ENCODE data around the gene RTP5. TPM values are rescaled to one million over a fixed set of nuclear protein-coding genes. Genes with fewer than 3 reads are reported as not detected.

Gene RTP5
- total and polyA plus RNA-seq, 2 donors (not counting 1 experiment from before 2014, with no cell fraction given) = not detected

GRCh38 chr2:241888641-241889040 is 19.1 kb downstream of the RTP5 start:
- Histone ChIP-seq H3K4me2 (replicated peaks; ENCODE audit: low read depth, low read length, poor library complexity, severe bottlenecking) (peak overlapping the region; percentile 1), H2AFZ (ENCODE audit: insufficient read depth, low read depth, low read length, poor library complexity, severe bottlenecking) (no peak overlapping the region), H3K27ac (ENCODE audit: low read length in 2 of 2) (peak overlapping the region in 1 of 2 donors; percentile 61), H3K36me3 (replicated peaks in 1 of 2; ENCODE audit: control extremely low read depth in 1 of 2, control insufficient read depth in 1 of 2, extremely low read depth in 1 of 2, insufficient read depth in 2 of 2, low read length in 1 of 2) (peaks cover 1 to 38% of the 10 kb centered on the region in 2 experiments), H3K4me1 (ENCODE audit: control insufficient read depth in 2 of 2, insufficient read depth in 2 of 2, low read length in 2 of 2) (peaks cover 20 to 21% of the 10 kb centered on the region in 2 donors), H3K27me3 (replicated peaks in 1 of 4; ENCODE audit: control extremely low read depth in 1 of 4, control insufficient read depth in 3 of 4, insufficient read depth in 4 of 4, low read length in 3 of 4) (no peaks in the 10 kb centered on the region), H3K79me2 (ENCODE audit: control insufficient read depth, insufficient read depth, low read length) (peaks cover 72% of the 10 kb centered on the region), H3K9me3 (ENCODE audit: control extremely low read depth in 1 of 3, control insufficient read depth in 2 of 3, insufficient read depth in 1 of 3, low read length in 2 of 3) (peaks cover 0 to 5% (median 0%) of the 10 kb centered on the region in 3 donors), H3K4me3 (ENCODE audit: control extremely low read depth in 1 of 5, extremely low read depth in 1 of 5, insufficient read depth in 1 of 5, low read depth in 2 of 5, low read length in 4 of 5) (no peak overlapping the region), H3K9ac (ENCODE audit: low read length) (no peak overlapping the region), H4K20me1 (ENCODE audit: control insufficient read depth, insufficient read depth, low read length, poor library complexity, severe bottlenecking) (peaks cover 68% of the 10 kb centered on the region)
- intact Hi-C loops (cut with micrococcal nuclease) = no loop called here
- no peak for DNase-seq
- ATAC-seq (ENCODE audit: low read depth) = no peak
- peaks cover 37% of the 10 kb centered on the region for H3K4me1 Mint-ChIP-seq
- WGBS (ENCODE audit: insufficient coverage) = 27% methylated on average over 3 of the region's 6 CpGs
- POLR2A ChIA-PET = no interaction called here
- CTCF ChIA-PET = interaction anchor here (0.5 kb wide), 1 partner anchor 10 kb away, joined by 3 read pairs; no protein-coding TSS in a partner anchor
- H3K9me3 Mint-ChIP-seq (ENCODE audit: insufficient read depth) = no peaks in the 10 kb centered on the region
- TF ChIP-seq EZH2 (IDR thresholded peaks at IDR 0.05; ENCODE audit: borderline replicate concordance, insufficient read depth, low read depth, low read length, poor library complexity, severe bottlenecking) = no peak
- no peak for TF ChIP-seq CTCF (IDR thresholded peaks at IDR 0.05)
- no peak overlapping the region for H3K27ac Mint-ChIP-seq
- H3K4me3 Mint-ChIP-seq = no peak overlapping the region
- H3K27me3 Mint-ChIP-seq = no peaks in the 10 kb centered on the region

DNA sequence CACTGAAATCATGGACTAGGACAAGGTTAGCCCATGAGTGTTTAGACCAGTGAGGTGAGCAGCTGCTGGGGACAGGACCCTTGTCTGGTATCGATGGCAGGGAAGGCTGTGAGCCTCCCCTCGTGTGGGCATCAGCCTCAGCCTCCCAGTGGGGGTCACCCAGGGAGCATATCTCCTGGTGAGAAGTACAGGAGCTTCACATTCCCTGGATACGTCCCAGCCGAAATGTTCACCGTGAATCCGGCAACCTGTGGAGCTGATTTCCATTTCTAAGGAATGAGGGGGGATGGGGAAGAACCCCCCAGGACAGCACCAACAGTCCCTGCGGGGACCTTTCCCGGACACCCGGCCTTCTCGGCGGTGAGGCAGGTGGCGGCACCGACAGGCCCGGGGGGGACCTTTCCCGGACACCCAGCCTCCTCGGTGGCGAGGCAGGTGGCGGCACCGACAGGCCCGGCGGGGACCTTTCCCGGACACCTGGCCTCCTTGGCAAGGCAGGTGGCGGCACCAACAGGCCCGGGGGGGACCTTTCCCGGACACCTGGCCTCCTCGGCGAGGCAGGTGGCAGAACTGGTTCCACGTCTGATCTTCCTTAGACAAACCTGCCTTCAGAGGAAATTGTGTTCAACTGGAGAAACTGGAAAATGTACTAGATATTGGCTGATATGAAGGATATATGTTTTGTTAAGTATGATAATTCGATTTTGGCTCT is 21.2 kb downstream of the RTP5 start:
- 95% methylated on average over 29 of the region's 29 CpGs for WGBS (ENCODE audit: insufficient coverage)
- Histone ChIP-seq H4K20me1 (ENCODE audit: control insufficient read depth, insufficient read depth, low read length, poor library complexity, severe bottlenecking) (peaks cover 68% of the 10 kb centered on the region), H3K9me3 (ENCODE audit: control extremely low read depth in 1 of 3, control insufficient read depth in 2 of 3, insufficient read depth in 1 of 3, low read length in 2 of 3) (peaks cover 0 to 5% (median 0%) of the 10 kb centered on the region in 3 donors), H3K4me3 (ENCODE audit: control extremely low read depth in 1 of 5, extremely low read depth in 1 of 5, insufficient read depth in 1 of 5, low read depth in 2 of 5, low read length in 4 of 5) (no peak overlapping the region), H3K4me1 (ENCODE audit: control insufficient read depth in 2 of 2, insufficient read depth in 2 of 2, low read length in 2 of 2) (peaks cover 15 to 17% of the 10 kb centered on the region in 2 donors), H3K79me2 (ENCODE audit: control insufficient read depth, insufficient read depth, low read length) (peaks cover 76% of the 10 kb centered on the region), H3K4me2 (replicated peaks; ENCODE audit: low read depth, low read length, poor library complexity, severe bottlenecking) (no peak overlapping the region), H3K27me3 (replicated peaks in 1 of 4; ENCODE audit: control extremely low read depth in 1 of 4, control insufficient read depth in 3 of 4, insufficient read depth in 4 of 4, low read length in 3 of 4) (no peaks in the 10 kb centered on the region), H3K9ac (ENCODE audit: low read length) (no peak overlapping the region), H3K27ac (ENCODE audit: low read length in 2 of 2) (no peak overlapping the region), H2AFZ (ENCODE audit: insufficient read depth, low read depth, low read length, poor library complexity, severe bottlenecking) (no peak overlapping the region), H3K36me3 (replicated peaks in 1 of 2; ENCODE audit: control extremely low read depth in 1 of 2, control insufficient read depth in 1 of 2, extremely low read depth in 1 of 2, insufficient read depth in 2 of 2, low read length in 1 of 2) (peaks cover 0 to 25% of the 10 kb centered on the region in 2 experiments)
- Mint-ChIP-seq H3K9me3 (ENCODE audit: insufficient read depth) (no peaks in the 10 kb centered on the region), H3K4me3 (no peak overlapping the region), H3K27ac (no peak overlapping the region), H3K4me1 (peaks cover 38% of the 10 kb centered on the region), H3K27me3 (no peaks in the 10 kb centered on the region)
- POLR2A ChIA-PET = no interaction called here
- CTCF ChIA-PET = no interaction called here
- ATAC-seq (ENCODE audit: low read depth) = no peak
- DNase-seq = no peak
- intact Hi-C loops (cut with micrococcal nuclease) = no loop called here
- TF ChIP-seq EZH2 (IDR thresholded peaks at IDR 0.05; ENCODE audit: borderline replicate concordance, insufficient read depth, low read depth, low read length, poor library complexity, severe bottlenecking) (no peak), CTCF (IDR thresholded peaks at IDR 0.05) (no peak)

Measured in B cell (primary cell).